Psoas muscle (tissue), 8 donors: ENCODE measurements around the gene OPRM1. TPM values are rescaled to one million over a fixed set of nuclear protein-coding genes. Genes with fewer than 3 reads are reported as not detected.

ENCODE experiments used
- ATAC-seq, 4 donors: fragments of 200-7000 bp; cut with Tn5 transposase; one replicate each; pipeline ENCODE4 v1.9.1; 2020; ENCODE audit warnings: moderate library complexity in 3 of 4, mild to moderate bottlenecking in 2 of 4
- DNase-seq, 2 donors: peaks; one replicate each; pipeline ENCODE4 v3.0.0-alpha.2; 2020
- H3K27ac ChIP-seq: fragments of 200-600 bp; one replicate; pipeline ENCODE4 v1.8.0; 2022
- H3K27me3 ChIP-seq, 3 donors: fragments of 200-600 bp in 1 of 3; one replicate each; pipeline versions ENCODE4 v1.6.1 to v1.8.0; 2013 to 2022; ENCODE audit warnings: low read length in 2 of 3, mild to moderate bottlenecking in 2 of 3, moderate library complexity in 1 of 3; ENCODE audit not compliant: insufficient read depth in 3 of 3
- H3K36me3 ChIP-seq, 2 donors: fragments of 200-600 bp in 1 of 2; one replicate each; pipeline versions ENCODE4 v1.6.1 to v1.8.0; 2013 to 2022; ENCODE audit warnings: low read depth in 1 of 2, mild to moderate bottlenecking in 1 of 2, moderate library complexity in 1 of 2; ENCODE audit not compliant: insufficient read depth in 1 of 2
- H3K4me1 ChIP-seq: fragments of 200-600 bp; one replicate; pipeline ENCODE4 v1.8.0; 2022
- H3K4me3 ChIP-seq: fragments of 200-600 bp; one replicate; pipeline ENCODE4 v1.8.0; 2022; ENCODE audit warnings: mild to moderate bottlenecking
- H3K9me3 ChIP-seq: fragments of 200-600 bp; one replicate; pipeline ENCODE4 v1.8.0; 2022
- CTCF ChIP-seq: fragments of 200-600 bp; IDR thresholded peaks from one replicate; pipeline ENCODE4 v1.8.0; 2022; ENCODE audit warnings: antibody characterized with exemption
- WGBS, 3 donors: extraction: QIAGEN DNeasy Blood & Tissue Kit; methylation state at CpG; one replicate each; pipeline versions ENCODE4 v1.1.6 to v1.1.7; 2013; 5-methylcytosine and 5-hydroxymethylcytosine counted together
- intact Hi-C, 2 donors: fragments of 100-400 bp; cut with DNase I; formaldehyde crosslinking; loops; one replicate each; pipeline versions ENCODE4 v1.11.0 to v1.14.2; 2022
- polyA plus RNA-seq, 3 donors: library from polyadenylated mRNA; stranded (reverse); fragments of 200-250 nt; gene quantifications; one replicate each; pipeline ENCODE4 v1.2.3, GENCODE V29; 2013
- total RNA-seq, 4 donors: library from RNA; stranded (reverse); fragmentation: NEBNext Ultra II Directional in 2 of 4; extraction: Animal tissue kit (Norgen Biotek cat#: 25700) in 2 of 4; gene quantifications; one replicate each; pipeline versions ENCODE4 v1.2.1 to v1.2.4, GENCODE V29; 2021 to 2023
- donor health status: healthy with polysubstance abuse.
- donor health status: DM: no; HTN: no; CAD: no; lungs with moderate emphysema.
- donor health status: Bipolar disorder and iron deficiency.
- donor health status: healthy.
- donor health status: DM: yes; HTN: yes; CAD: no.
- donor health status: DM: no; HTN: no; CAD: no.
- donor health status: DM: no; HTN: no; CAD: no.
- donor health status: DM: yes; HTN: yes; CAD: no.

OPRM1 gene
- total and polyA plus RNA-seq, 7 donors = not detected

GRCh38 chr6:154093231-154094044, 54.4 kb downstream of the OPRM1 start:
- DNase-seq (no peak), ATAC-seq (no peak)
- Histone ChIP-seq H3K4me3 (no peak overlapping the region), H3K27ac (no peak overlapping the region), H3K27me3 (no peaks in the 10 kb centered on the region), H3K36me3 (no peaks in the 10 kb centered on the region), H3K4me1 (no peaks in the 10 kb centered on the region), H3K9me3 (no peaks in the 10 kb centered on the region)
- intact Hi-C loops = no loop called here
- 73 to 77% (median 75%) methylated on average over 8 of the region's 8 CpGs for WGBS, 3 donors
- no peak for TF ChIP-seq CTCF

- H3K4me1 ChIP-seq = no peaks in the 10 kb centered on the region
- WGBS, 3 donors = 62 to 74% (median 67%) methylated on average over 5 of the region's 5 CpGs
- TF ChIP-seq CTCF = no peak
Observed at GRCh38 chr6:154095571-154095970, 56.5 kb downstream of the OPRM1 start.

GRCh38 chr6:154096316-154096715, 57.3 kb downstream of the OPRM1 start:
- WGBS, 3 donors = 81 to 88% (median 84%) methylated on average over 7 of the region's 7 CpGs
- no peaks in the 10 kb centered on the region for H3K36me3 ChIP-seq
- ATAC-seq (no peak), DNase-seq (no peak)
- no peaks in the 10 kb centered on the region for H3K4me1 ChIP-seq
- H3K4me3 ChIP-seq = no peak overlapping the region
- no peaks in the 10 kb centered on the region for H3K27me3 ChIP-seq
- no peaks in the 10 kb centered on the region for H3K9me3 ChIP-seq
- TF ChIP-seq CTCF = no peak
- H3K27ac ChIP-seq = no peak overlapping the region
- intact Hi-C loops = no loop called here

More at GRCh38 chr6:154095571-154095970, 56.5 kb downstream of the OPRM1 start:
- Histone ChIP-seq H3K9me3 (no peaks in the 10 kb centered on the region), H3K4me3 (no peak overlapping the region), H3K27ac (no peak overlapping the region), H3K36me3 (no peaks in the 10 kb centered on the region), H3K27me3 (no peaks in the 10 kb centered on the region)
- DNase-seq = no peak
- intact Hi-C loops = no loop called here
- ATAC-seq = no peak

GRCh38 chr6:154096834-154097233, 57.8 kb downstream of the OPRM1 start:
- DNase-seq (no peak), ATAC-seq (no peak)
- intact Hi-C loops = no loop called here
- H3K9me3 ChIP-seq = no peaks in the 10 kb centered on the region
- 54 to 61% (median 57%) methylated on average over 3 of the region's 3 CpGs for WGBS, 3 donors
- H3K4me1 ChIP-seq = no peaks in the 10 kb centered on the region
- no peak for TF ChIP-seq CTCF
- H3K4me3 ChIP-seq = no peak overlapping the region
- H3K27me3 ChIP-seq = no peaks in the 10 kb centered on the region
- H3K27ac ChIP-seq = no peak overlapping the region
- no peaks in the 10 kb centered on the region for H3K36me3 ChIP-seq

DNA sequence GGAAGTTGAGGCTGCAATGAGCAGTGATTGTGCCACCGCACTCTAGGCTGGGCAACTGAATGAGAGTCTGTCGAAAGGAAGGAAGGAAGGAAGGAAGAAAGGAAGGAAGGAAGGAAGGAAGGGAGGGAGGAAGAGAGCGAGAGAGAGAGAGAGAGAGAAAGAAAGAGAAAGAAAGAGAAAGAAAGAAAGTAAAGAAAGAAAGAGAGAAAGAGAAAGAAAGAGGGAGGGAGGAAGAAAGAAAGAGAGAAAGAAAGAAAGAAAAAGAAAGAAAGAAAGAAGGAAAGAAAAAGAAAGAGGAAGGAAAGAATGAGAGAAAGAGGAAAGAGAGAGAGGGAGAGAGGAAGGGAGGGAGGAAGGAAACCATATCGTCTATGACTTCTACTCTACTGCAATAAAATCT, 60.2 kb downstream of the OPRM1 start:
- intact Hi-C loops = no loop called here
- Histone ChIP-seq H3K4me3 (no peak overlapping the region), H3K9me3 (no peaks in the 10 kb centered on the region), H3K4me1 (no peaks in the 10 kb centered on the region), H3K27me3 (no peaks in the 10 kb centered on the region), H3K36me3 (no peaks in the 10 kb centered on the region), H3K27ac (no peak overlapping the region)
- ATAC-seq = no peak
- WGBS, 3 donors = 88 to 95% (median 94%) methylated on average over 4 of the region's 4 CpGs
- no peak for TF ChIP-seq CTCF
- no peak for DNase-seq
